AML-193 (cell line): ENCODE data around the gene VCX3B.
"Not testable (repeated sequence)": the region's sequence is repeated elsewhere in the genome, so short reads cannot be mapped to it uniquely, and the experiment has no call there.

Experiments used
- DNase-seq, 2 experiments: peaks; one replicate each; lab custom pipeline; 2025; lab: John Stamatoyannopoulos, UW

VCX3B gene

DNA sequence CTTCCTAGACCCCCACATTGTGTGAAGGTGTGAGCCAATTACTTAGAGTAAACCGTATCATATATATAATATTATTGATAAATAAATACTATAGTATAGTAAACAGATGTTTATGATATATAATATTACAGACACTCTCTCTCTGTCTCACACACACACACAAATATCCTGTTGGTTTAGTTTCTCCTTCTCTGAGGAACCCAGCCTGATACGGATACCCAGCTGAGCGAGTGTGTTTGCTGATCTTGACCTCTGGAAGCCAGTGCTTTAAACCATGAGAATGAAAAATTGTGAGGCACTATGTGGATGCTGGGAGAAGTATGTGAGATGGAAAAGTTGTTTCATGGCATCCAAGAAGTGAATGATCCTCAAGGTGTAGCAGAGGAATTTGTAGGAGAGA lies at the start of gene VCX3B:
VCX3B (plus strand) TSS at position 301 of the 400 bp plus-strand sequence. CDS start 621 bp downstream, outside the sequence.
- not testable (repeated sequence) for DNase-seq

GRCh38 chrX:8418301-8418700 lies 46.3 kb upstream of the VCX3B start:
- no peak for DNase-seq

- DNase-seq: no peak
These were observed 39.7 kb upstream of the VCX3B start for GRCh38 chrX:8424912-8425311.

DNA sequence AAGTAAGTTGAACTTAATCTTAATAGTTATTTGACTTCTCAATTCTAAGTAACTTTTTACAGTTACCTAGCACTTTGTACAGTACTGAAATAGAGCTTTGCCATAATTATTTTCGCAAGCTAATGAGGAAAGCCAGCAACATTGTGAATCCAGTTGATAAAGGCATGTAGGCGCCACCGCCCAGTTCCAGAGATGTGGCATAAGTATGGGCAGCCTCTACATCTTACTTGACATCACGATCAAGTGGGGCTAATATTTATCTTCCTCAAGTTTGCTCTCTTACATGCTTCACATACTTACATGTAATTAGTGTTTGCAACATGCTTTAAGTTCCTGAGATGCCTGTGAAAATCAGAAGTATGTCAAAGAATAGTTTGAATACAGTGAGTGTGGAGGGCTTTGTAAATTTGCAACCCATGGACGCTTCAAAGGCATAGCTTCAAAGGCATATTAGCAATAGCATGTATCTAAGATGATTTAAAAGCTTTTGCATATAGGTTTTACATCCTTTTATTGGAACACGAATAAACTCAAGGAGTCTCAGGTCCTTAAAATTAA lies 34.9 kb upstream of the VCX3B start:
- DNase-seq: no peak

- DNase-seq: no peak
These were observed 34.2 kb upstream of the VCX3B start for GRCh38 chrX:8430444-8430843.

DNA sequence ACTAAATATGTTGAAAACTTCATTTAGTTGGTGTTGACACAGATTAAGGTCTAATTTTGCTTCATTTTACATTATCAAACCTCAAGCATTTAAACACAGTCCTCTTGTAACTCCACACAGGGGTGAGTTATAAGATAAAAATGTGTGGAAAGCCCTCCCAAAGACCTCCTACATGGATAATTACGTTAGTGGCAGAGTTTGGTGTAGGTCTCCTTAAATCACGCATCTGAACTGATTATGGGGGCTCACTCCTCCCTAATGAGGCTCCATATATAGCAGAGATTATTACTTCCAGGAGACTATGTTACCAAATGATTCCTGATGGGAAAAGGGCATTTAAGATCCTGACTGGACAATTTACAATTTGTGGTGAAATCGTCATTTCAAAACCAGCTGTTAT lies 32.2 kb upstream of the VCX3B start:
- DNase-seq: no peak

GRCh38 chrX:8433109-8434062 lies 31.2 kb upstream of the VCX3B start:
- DNase-seq: no peak

GRCh38 chrX:8447368-8447767 lies 17.3 kb upstream of the VCX3B start:
- no peak for DNase-seq

- DNase-seq: not testable (repeated sequence)
These were observed 12.3 kb upstream of the VCX3B start for GRCh38 chrX:8452343-8452742.

GRCh38 chrX:8453611-8454010 lies 11.0 kb upstream of the VCX3B start:
- no peak for DNase-seq

- DNase-seq: no peak
These were observed 9.1 kb upstream of the VCX3B start for GRCh38 chrX:8455557-8455956.

DNA sequence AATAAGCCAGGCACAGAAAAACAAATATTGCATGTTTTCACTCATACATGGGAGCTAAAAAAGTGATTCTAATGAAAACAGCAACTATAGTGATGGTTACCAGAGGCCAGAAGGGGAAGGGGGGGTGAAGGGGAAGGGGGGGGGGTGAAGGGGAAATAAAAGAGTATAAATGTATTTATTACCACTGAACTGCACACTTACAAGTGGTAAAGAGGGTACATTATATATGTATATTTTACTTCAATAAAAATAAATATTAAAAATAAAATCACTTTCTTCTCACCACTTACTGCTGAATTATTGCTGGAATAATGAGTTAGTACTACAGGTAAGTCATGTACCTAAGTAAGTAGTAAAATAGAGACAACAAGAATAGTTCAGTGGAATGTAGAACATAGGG lies 2.1 kb upstream of the VCX3B start:
- no peak for DNase-seq

DNA sequence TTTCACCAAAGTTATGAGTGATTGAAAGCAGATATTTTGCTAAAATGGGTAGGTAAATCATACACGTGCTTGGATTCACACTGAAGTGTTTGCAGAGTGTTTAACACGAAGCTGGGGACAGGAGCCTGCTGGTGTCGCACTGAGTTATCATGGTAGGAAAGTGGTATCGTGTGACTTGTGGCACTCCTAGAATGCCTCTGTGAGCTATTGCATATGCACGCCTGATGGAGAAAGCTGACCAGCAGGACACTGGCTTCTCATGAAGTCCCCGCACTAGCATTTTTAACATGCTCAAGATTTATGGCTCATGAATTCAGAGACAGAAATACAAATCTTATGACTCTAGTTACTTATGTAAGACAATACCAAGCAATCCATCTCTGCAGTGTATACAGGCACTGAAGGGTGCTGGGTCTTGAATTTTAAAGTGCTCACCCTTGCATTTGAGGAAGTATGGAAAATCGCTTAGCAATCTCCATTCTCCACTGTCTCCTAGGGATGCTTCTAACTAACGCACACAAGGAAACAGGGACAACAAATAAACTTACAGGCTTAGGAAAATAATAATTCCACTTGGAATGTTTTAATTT lies 19.8 kb downstream of the VCX3B start:
- no peak for DNase-seq

GRCh38 chrX:8495036-8495435 lies 30.4 kb downstream of the VCX3B start:
- not testable (repeated sequence) for DNase-seq

- no peak for DNase-seq
These were observed 35.6 kb downstream of the VCX3B start for GRCh38 chrX:8500203-8500602.

DNA sequence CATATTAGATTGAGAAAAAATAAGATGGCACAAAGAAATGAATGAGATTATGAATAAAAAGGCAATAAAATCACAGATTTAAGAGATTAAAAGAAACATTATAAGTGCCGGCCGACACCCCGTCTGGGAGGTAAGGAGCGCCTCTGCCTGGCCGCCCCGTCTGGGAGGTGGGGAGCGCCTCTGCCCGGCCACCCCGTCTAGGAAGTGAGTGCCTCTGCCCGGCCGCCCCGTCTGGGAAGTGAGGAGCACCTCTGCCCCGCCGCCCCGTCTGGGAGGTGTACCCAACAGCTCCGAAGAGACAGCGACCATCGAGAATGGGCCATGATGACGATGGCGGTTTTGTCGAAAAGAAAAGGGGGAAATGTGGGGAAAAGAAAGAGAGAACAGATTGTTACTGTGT lies 37.5 kb downstream of the VCX3B start:
- not testable (repeated sequence) for DNase-seq

DNA sequence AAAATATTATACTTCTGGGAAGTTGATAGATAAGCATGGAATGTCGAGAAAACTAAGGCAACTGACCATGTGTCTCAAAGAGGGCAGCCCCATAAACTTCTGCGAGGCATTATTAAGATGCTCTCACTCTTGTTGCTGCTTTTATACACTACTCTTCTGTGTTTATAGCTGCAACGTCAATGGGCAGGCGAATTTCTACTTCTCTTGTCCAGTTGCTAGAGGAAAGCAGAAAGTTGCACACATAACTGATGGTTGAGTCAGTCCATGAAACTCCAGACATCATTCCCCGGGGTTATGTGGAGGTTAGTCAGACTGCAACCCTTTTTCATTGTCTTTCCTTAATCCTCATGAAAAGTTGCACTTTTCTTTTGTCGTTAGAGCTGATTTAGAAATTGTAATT lies 39.8 kb downstream of the VCX3B start:
- no peak for DNase-seq
